ENCODE results near the gene VOPP1. TPM values are rescaled to one million over a fixed set of nuclear protein-coding genes. Genes with fewer than 3 reads are reported as not detected.

The VOPP1 gene
- total RNA-seq, 1 donor from 2014 or later: 138 TPM

Other genes with a start within 250 kb of the VOPP1 start
- gene LANCL2, start 207.2 kb downstream of the VOPP1 start, total RNA-seq: 11.4 and 12.9 TPM in 2 replicates

All from glomerular endothelial cell (primary cell).